T-helper 2 cell treated with Interferon-gamma antibody and Interleukin-4, amounts not matched to agents 5 μg/mL and 100 μg/mL, for 36 hours (primary cell): Measurements from ENCODE around the gene CD300LF.

Source experiments
- DNase-seq: peaks from one replicate; pipeline ENCODE4 v3.0.0; 2021; ENCODE audit warnings: low spot score
- H3K27ac Mint-ChIP-seq: one replicate; pipeline ENCODE4 v1.8.0; 2021; ENCODE audit warnings: mild to moderate bottlenecking, mixed read lengths
- H3K27me3 Mint-ChIP-seq: one replicate; pipeline ENCODE4 v1.8.0; 2021; ENCODE audit warnings: low read depth, mixed read lengths
- H3K36me3 Mint-ChIP-seq: one replicate; pipeline ENCODE4 v1.8.0; 2021; ENCODE audit warnings: low read depth, mixed read lengths
- H3K4me1 Mint-ChIP-seq: one replicate; pipeline ENCODE4 v1.8.0; 2021; ENCODE audit warnings: low read depth, mixed read lengths
- H3K4me3 Mint-ChIP-seq: one replicate; pipeline ENCODE4 v1.8.0; 2022; ENCODE audit warnings: mild to moderate bottlenecking, moderate library complexity, mixed read lengths
- H3K9me3 Mint-ChIP-seq: one replicate; pipeline ENCODE4 v1.8.0; 2021; ENCODE audit warnings: mixed read lengths

Gene CD300LF

GRCh38 chr17:74712756-74713155 lies at the start of gene CD300LF:
Gene CD300LF (minus strand): TSS chr17:74712923. CDS start chr17:74712866, 57 bp downstream.
- H3K36me3 Mint-ChIP-seq, result no peaks in the 10 kb centered on the region
- H3K9me3 Mint-ChIP-seq, result no peaks in the 10 kb centered on the region
- H3K4me3 Mint-ChIP-seq, result no peak within 1 kb of the TSS
- no peak within 1 kb of the TSS for H3K27ac Mint-ChIP-seq
- H3K4me1 Mint-ChIP-seq, result peaks cover 6% of the 10 kb centered on the region
- H3K27me3 Mint-ChIP-seq, result peaks cover 33% of the 10 kb centered on the region
- DNase-seq, result no peak

GRCh38 chr17:74761931-74762330 lies 49.2 kb upstream of the CD300LF start:
- Mint-ChIP-seq H3K4me3 (no peak overlapping the region), H3K9me3 (no peaks in the 10 kb centered on the region), H3K27ac (no peak overlapping the region), H3K36me3 (peaks cover 26% of the 10 kb centered on the region), H3K27me3 (no peaks in the 10 kb centered on the region), H3K4me1 (peaks cover 40% of the 10 kb centered on the region)
- no peak for DNase-seq

GRCh38 chr17:74761419-74761818 lies 48.7 kb upstream of the CD300LF start:
- DNase-seq, result no peak
- no peaks in the 10 kb centered on the region for H3K9me3 Mint-ChIP-seq
- H3K4me1 Mint-ChIP-seq, result peaks cover 41% of the 10 kb centered on the region
- H3K36me3 Mint-ChIP-seq, result peaks cover 23% of the 10 kb centered on the region
- H3K27me3 Mint-ChIP-seq, result no peaks in the 10 kb centered on the region
- no peak overlapping the region for H3K4me3 Mint-ChIP-seq
- peak overlapping the region; percentile 26 for H3K27ac Mint-ChIP-seq

- Mint-ChIP-seq H3K27me3 (no peaks in the 10 kb centered on the region), H3K27ac (no peak overlapping the region), H3K4me3 (no peak overlapping the region), H3K9me3 (no peaks in the 10 kb centered on the region), H3K36me3 (peaks cover 17% of the 10 kb centered on the region), H3K4me1 (peaks cover 41% of the 10 kb centered on the region)
- DNase-seq, result no peak
Measured at GRCh38 chr17:74760404-74761105, 47.8 kb upstream of the CD300LF start.

DNA sequence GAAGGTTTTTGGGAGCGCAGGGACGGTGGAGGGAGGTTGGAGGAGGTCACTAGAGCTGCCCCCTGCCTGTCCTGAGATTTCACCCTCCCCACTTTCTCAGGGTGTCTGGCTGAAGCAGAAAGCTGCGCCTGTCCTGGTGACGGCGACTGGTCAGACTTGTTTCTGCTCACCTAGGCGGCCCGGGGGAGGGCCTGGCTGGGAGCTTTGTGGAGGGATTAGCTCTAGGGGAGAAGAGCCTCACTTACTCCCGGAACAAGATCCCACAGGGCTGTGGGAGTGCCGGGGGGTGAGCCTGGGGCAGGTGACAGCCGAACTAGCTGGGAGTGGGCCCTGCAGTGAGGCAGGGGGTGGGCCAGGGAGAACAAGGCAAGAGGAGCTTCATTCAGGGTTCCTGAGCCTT lies 47.2 kb upstream of the CD300LF start:
- H3K4me1 Mint-ChIP-seq, result peaks cover 47% of the 10 kb centered on the region
- H3K27me3 Mint-ChIP-seq, result no peaks in the 10 kb centered on the region
- DNase-seq, result no peak
- peak overlapping the region; percentile 41 for H3K27ac Mint-ChIP-seq
- peak overlapping the region; percentile 74 for H3K4me3 Mint-ChIP-seq
- H3K9me3 Mint-ChIP-seq, result no peaks in the 10 kb centered on the region
- peaks cover 16% of the 10 kb centered on the region for H3K36me3 Mint-ChIP-seq

DNA sequence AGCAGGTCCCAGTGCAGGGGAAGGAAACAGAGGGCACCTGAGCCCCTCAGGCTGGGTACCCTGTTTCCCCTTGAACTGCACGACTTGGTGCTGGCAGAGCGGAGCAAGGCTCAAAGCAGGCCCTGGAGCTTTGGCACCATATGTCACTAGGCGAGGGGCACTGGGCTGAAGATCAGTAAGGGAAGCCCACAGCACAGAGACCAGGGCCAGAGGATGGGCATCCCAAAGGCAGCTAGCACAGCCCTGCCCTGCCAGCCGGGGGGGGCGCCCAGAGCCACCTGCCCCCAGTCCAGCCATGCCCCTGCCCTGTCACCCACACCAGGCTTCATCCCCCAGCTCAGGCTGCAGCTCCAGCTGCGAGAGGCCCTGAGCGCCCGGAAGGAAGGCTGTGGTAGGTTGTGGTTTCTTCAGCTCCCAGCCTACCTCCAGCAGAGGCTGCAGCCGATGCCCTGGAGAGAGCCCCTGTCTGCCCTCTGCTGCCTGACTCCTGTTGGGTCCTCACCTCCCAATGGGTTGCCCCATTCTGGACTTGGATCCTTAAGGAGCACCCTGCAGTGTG lies 46.6 kb upstream of the CD300LF start:
- H3K36me3 Mint-ChIP-seq, result peaks cover 16% of the 10 kb centered on the region
- peak overlapping the region; percentile 74 for H3K4me3 Mint-ChIP-seq
- H3K9me3 Mint-ChIP-seq, result no peaks in the 10 kb centered on the region
- H3K27ac Mint-ChIP-seq, result peak overlapping the region; percentile 61
- peaks cover 51% of the 10 kb centered on the region for H3K4me1 Mint-ChIP-seq
- no peaks in the 10 kb centered on the region for H3K27me3 Mint-ChIP-seq
- peak; percentile 52 for DNase-seq

DNA sequence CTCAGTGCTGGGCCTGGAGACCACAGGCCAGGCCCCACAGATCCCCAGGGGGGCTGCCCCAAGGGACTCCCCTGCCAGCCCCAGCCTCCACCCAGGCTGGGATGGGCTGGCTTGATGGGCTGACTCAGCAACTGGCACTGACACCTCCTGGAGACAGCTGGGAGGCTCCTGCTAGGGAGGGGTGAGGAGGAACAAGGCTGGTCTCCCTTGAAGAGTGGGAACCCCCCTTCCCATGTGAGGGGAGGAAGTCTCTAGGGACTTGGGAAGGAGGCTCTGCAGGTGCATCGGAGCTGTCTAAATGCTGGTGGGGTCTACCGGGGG lies 46.1 kb upstream of the CD300LF start:
- DNase-seq, result no peak
- peaks cover 53% of the 10 kb centered on the region for H3K4me1 Mint-ChIP-seq
- peak overlapping the region; percentile 61 for H3K27ac Mint-ChIP-seq
- H3K9me3 Mint-ChIP-seq, result no peaks in the 10 kb centered on the region
- peak overlapping the region; percentile 74 for H3K4me3 Mint-ChIP-seq
- H3K36me3 Mint-ChIP-seq, result peaks cover 13% of the 10 kb centered on the region
- no peaks in the 10 kb centered on the region for H3K27me3 Mint-ChIP-seq

- peak overlapping the region; percentile 74 for H3K4me3 Mint-ChIP-seq
- H3K4me1 Mint-ChIP-seq, result peaks cover 59% of the 10 kb centered on the region
- DNase-seq, result no peak
- H3K9me3 Mint-ChIP-seq, result no peaks in the 10 kb centered on the region
- H3K27ac Mint-ChIP-seq, result peak overlapping the region; percentile 61
- H3K36me3 Mint-ChIP-seq, result peaks cover 16% of the 10 kb centered on the region
- H3K27me3 Mint-ChIP-seq, result no peaks in the 10 kb centered on the region
Measured at GRCh38 chr17:74757931-74758847, 45.5 kb upstream of the CD300LF start.

DNA sequence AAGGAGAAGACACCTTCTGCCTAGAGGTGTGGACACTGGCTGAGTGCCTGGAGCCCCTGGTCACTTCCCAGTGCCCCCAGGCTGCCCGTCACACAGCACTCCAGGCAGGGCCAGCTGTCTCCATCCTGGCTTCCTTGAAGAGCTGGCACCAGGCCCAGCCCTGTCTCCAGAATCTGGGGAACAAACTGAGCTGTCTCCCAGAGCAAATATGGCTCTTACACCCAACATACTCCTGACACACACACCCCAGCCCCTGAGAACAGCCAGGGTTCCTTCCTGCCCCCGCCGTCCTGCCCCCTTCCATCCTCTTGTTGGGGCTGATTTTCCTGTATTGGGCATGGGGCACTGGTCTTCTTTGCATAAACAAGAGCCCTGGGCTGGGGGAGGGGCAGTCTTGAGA lies 44.8 kb upstream of the CD300LF start:
- Mint-ChIP-seq H3K9me3 (no peaks in the 10 kb centered on the region), H3K4me3 (peak overlapping the region; percentile 74), H3K36me3 (peaks cover 20% of the 10 kb centered on the region), H3K27me3 (no peaks in the 10 kb centered on the region), H3K27ac (peak overlapping the region; percentile 45), H3K4me1 (peaks cover 65% of the 10 kb centered on the region)
- no peak for DNase-seq

DNA sequence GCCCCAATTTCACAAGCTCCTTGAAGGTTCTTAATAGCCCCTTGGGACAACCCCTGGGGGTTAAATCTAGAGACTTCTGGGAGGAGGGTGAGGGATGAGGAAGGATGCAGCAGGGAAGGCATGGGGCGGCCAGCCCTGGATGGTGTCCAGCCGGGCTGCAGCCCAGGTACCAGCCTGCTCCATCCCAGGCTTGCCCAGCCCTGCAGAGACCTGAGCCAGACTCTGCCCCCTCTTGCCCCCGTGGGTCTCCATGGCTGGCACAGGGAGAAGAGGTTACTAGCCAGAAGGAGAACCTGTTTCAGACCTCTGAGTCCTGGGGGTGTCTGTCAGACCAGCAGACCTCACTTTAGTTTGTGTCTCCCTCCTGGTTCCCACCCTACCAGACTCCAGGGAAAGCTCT lies 44.2 kb upstream of the CD300LF start:
- H3K4me3 Mint-ChIP-seq, result peak overlapping the region; percentile 45
- H3K36me3 Mint-ChIP-seq, result peaks cover 25% of the 10 kb centered on the region
- H3K27ac Mint-ChIP-seq, result peak overlapping the region; percentile 49
- peaks cover 69% of the 10 kb centered on the region for H3K4me1 Mint-ChIP-seq
- no peaks in the 10 kb centered on the region for H3K27me3 Mint-ChIP-seq
- DNase-seq, result no peak
- no peaks in the 10 kb centered on the region for H3K9me3 Mint-ChIP-seq

DNA sequence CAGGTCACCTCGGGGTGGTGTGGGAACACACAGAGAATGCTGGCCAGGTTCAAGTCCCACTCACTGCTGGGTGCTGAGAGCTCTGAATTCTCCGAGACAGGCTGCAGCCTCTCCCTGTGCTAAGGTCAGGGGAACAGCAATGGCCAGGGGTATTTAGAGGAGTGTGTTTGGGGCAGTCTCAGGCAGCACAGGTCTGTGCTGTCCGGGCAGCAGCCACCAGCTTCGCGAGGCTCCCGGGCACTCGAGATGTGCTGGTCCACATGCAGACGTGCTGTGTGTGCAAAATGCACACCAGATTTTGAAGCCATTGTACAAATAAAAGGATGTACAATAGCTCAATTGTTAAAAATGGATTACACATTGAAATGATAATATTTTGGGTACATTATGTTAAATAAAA lies 42.8 kb upstream of the CD300LF start:
- H3K4me1 Mint-ChIP-seq, result peaks cover 67% of the 10 kb centered on the region
- no peaks in the 10 kb centered on the region for H3K9me3 Mint-ChIP-seq
- no peaks in the 10 kb centered on the region for H3K27me3 Mint-ChIP-seq
- no peak for DNase-seq
- H3K27ac Mint-ChIP-seq, result peak overlapping the region; percentile 20
- no peak overlapping the region for H3K4me3 Mint-ChIP-seq
- H3K36me3 Mint-ChIP-seq, result peaks cover 38% of the 10 kb centered on the region

- peaks cover 62% of the 10 kb centered on the region for H3K4me1 Mint-ChIP-seq
- H3K9me3 Mint-ChIP-seq, result no peaks in the 10 kb centered on the region
- no peak overlapping the region for H3K27ac Mint-ChIP-seq
- no peak for DNase-seq
- peaks cover 43% of the 10 kb centered on the region for H3K36me3 Mint-ChIP-seq
- H3K4me3 Mint-ChIP-seq, result peak overlapping the region; percentile 18
- H3K27me3 Mint-ChIP-seq, result no peaks in the 10 kb centered on the region
Measured at GRCh38 chr17:74754832-74755231, 42.1 kb upstream of the CD300LF start.

GRCh38 chr17:74752822-74753401 lies 40.2 kb upstream of the CD300LF start:
- no peak for DNase-seq
- Mint-ChIP-seq H3K4me1 (peaks cover 45% of the 10 kb centered on the region), H3K27me3 (no peaks in the 10 kb centered on the region), H3K4me3 (peak overlapping the region; percentile 96), H3K9me3 (no peaks in the 10 kb centered on the region), H3K27ac (peak overlapping the region; percentile 47), H3K36me3 (peaks cover 45% of the 10 kb centered on the region)

GRCh38 chr17:74752415-74752814 lies 39.7 kb upstream of the CD300LF start:
- H3K27me3 Mint-ChIP-seq, result no peaks in the 10 kb centered on the region
- H3K4me3 Mint-ChIP-seq, result peak overlapping the region; percentile 96
- H3K36me3 Mint-ChIP-seq, result peaks cover 43% of the 10 kb centered on the region

More at GRCh38 chr17:74752415-74752814, 39.7 kb upstream of the CD300LF start:
- H3K4me1 Mint-ChIP-seq, result peaks cover 43% of the 10 kb centered on the region
- H3K9me3 Mint-ChIP-seq, result no peaks in the 10 kb centered on the region
- DNase-seq, result no peak
- peak overlapping the region; percentile 59 for H3K27ac Mint-ChIP-seq
